ENCODE results near the gene PARD3B. TPM values are rescaled to one million over a fixed set of nuclear protein-coding genes. Genes with fewer than 3 reads are reported as not detected.

The PARD3B gene
- total and polyA plus RNA-seq, 2 of the 8 experiments (the other 6 are each of a cell fraction or from before 2014, with no cell fraction given): 1.2 to 5.7 TPM

- H2BK15ac ChIP-seq (ENCODE audit: low read length): no peak overlapping the region
- H3K9me3 ChIP-seq (ENCODE audit: insufficient read depth in 2 of 2, low read depth in 1 of 2, low read length in 1 of 2): no peaks in the 10 kb centered on the region
- no peak overlapping the region for H2BK12ac ChIP-seq (ENCODE audit: low read depth, low read length)
- H3K79me1 ChIP-seq (ENCODE audit: low read depth, low read length): no peaks in the 10 kb centered on the region
- H4K91ac ChIP-seq (replicated peaks; ENCODE audit: insufficient read length, low read length): no peak overlapping the region
- no peak overlapping the region for H2AFZ ChIP-seq (ENCODE audit: low read length)
- no peak overlapping the region for H3K4me3 ChIP-seq (ENCODE audit: extremely low read depth in 1 of 4, insufficient read depth in 2 of 4, low read depth in 3 of 4, low read length in 4 of 4)
- no peaks in the 10 kb centered on the region for H4K20me1 ChIP-seq (replicated peaks in 1 of 2; ENCODE audit: control insufficient read depth in 1 of 2, insufficient read depth in 2 of 2, low read length in 2 of 2)
- no peak overlapping the region for H2AK5ac ChIP-seq (ENCODE audit: low read depth, low read length)
- FAIRE-seq (no peak), DNase-seq (ENCODE audit: low read depth in 1 of 2, low spot score in 2 of 2) (no peak)
- no peaks in the 10 kb centered on the region; the same call in 1 of the 2 replicates for H3K23me2 ChIP-seq (ENCODE audit: low read depth, low read length)
- no peak overlapping the region for H2BK120ac ChIP-seq (replicated peaks; ENCODE audit: low read depth, low read length)
- no peak overlapping the region for H3K23ac ChIP-seq (ENCODE audit: insufficient read length)
- H3K14ac ChIP-seq (ENCODE audit: insufficient read length): no peak overlapping the region
- H3K36me3 ChIP-seq (ENCODE audit: control insufficient read depth in 2 of 4, insufficient read depth in 4 of 4, low read length in 3 of 4): no peaks in the 10 kb centered on the region
- H4K8ac ChIP-seq (ENCODE audit: extremely low read depth, insufficient read depth, low read length): no peak overlapping the region
- peaks cover 0 to 4% (median 3%) of the 10 kb centered on the region in 4 experiments; a peak in 3 of 7 replicates for H3K4me1 ChIP-seq (replicated peaks in 1 of 4; ENCODE audit: control insufficient read depth in 3 of 4, insufficient read depth in 4 of 4, low read length in 3 of 4)
- no peaks in the 10 kb centered on the region for H3K27me3 ChIP-seq (replicated peaks in 1 of 4; ENCODE audit: control insufficient read depth in 3 of 4, extremely low read depth in 1 of 4, insufficient read depth in 3 of 4, low read length in 3 of 4)
- H3K27ac ChIP-seq (ENCODE audit: low read depth, low read length): no peak overlapping the region
- no peak overlapping the region for H2BK5ac ChIP-seq (ENCODE audit: low read depth, low read length)
- no peak overlapping the region for H3K4ac ChIP-seq (replicated peaks; ENCODE audit: insufficient read length, low read depth, low read length)
- no peak overlapping the region for H4K5ac ChIP-seq (ENCODE audit: insufficient read length, low read depth, low read length)
- H3K79me2 ChIP-seq (ENCODE audit: control insufficient read depth in 1 of 2, insufficient read depth in 2 of 2, low read length in 2 of 2): no peaks in the 10 kb centered on the region
- no peak overlapping the region for H2BK20ac ChIP-seq (ENCODE audit: low read length)
- WGBS, 2 experiments (ENCODE audit: extremely low coverage in 1 of 2, insufficient coverage in 1 of 2, insufficient read length in 1 of 2, insufficient replicate concordance in 2 of 2, low coverage in 1 of 2, low lambda C conversion rate in 2 of 2, missing lambda C conversion rate in 1 of 2): 91% methylated on average over 3 of the region's 3 CpGs; no CpG with 5 or more reads in 1 of the 2 experiments
- no peak overlapping the region for H3K18ac ChIP-seq (ENCODE audit: extremely low read depth, low read length)
- H3K56ac ChIP-seq (replicated peaks; ENCODE audit: insufficient read length, low read depth, low read length): no peak overlapping the region
- ChIA-PET CTCF (ENCODE audit: partially characterized antibody) (interaction anchor here (0.7 to 1.4 kb wide), 3 partner anchors 9 to 582 kb away, joined by 3 to 4 read pairs (median 3); no protein-coding TSS in a partner anchor), POLR2A (ENCODE audit: partially characterized antibody) (no interaction called here)
- no peak overlapping the region for H3K9ac ChIP-seq (replicated peaks in 1 of 4; ENCODE audit: extremely low read depth in 1 of 4, low read depth in 3 of 4, low read length in 3 of 4)
- H3K4me2 ChIP-seq (ENCODE audit: insufficient read depth in 1 of 2, low read depth in 2 of 2, low read length in 2 of 2): no peak overlapping the region
- TF ChIP-seq POU5F1 (IDR thresholded peaks at IDR 0.05; ENCODE audit: low read depth, low read length): no peak
- TF ChIP-seq BCL11A (IDR thresholded peaks at IDR 0.05; ENCODE audit: low read depth in 2 of 2, low read length in 2 of 2): no peak
- no peak for TF ChIP-seq CTCF (IDR thresholded peaks at IDR 0.05; ENCODE audit: control extremely low read depth in 1 of 3, insufficient read depth in 1 of 3, low read depth in 1 of 3, low read length in 3 of 3)
- no peak for TF ChIP-seq TCF12 (IDR thresholded peaks at IDR 0.05; ENCODE audit: low read depth, low read length)
- TF ChIP-seq KDM4A (IDR thresholded peaks at IDR 0.05; ENCODE audit: low read depth, low read length, severe bottlenecking): no peak
- TF ChIP-seq YY1 (IDR thresholded peaks at IDR 0.05; ENCODE audit: low read depth, low read length): no peak
- TF ChIP-seq TEAD4 (IDR thresholded peaks at IDR 0.05; ENCODE audit: low read depth, low read length): no peak
- TF ChIP-seq MAFK (IDR thresholded peaks at IDR 0.05; ENCODE audit: low read depth, low read length): no peak
- no peak for TF ChIP-seq GABPA (IDR thresholded peaks at IDR 0.05; ENCODE audit: borderline replicate concordance, insufficient read depth, low read length)
- no peak for TF ChIP-seq SIX5 (IDR thresholded peaks at IDR 0.05; ENCODE audit: low read depth, low read length)
- TF ChIP-seq TBP (IDR thresholded peaks at IDR 0.05; ENCODE audit: low read depth, low read length): no peak
- no peak for TF ChIP-seq SIRT6 (IDR thresholded peaks at IDR 0.05; ENCODE audit: low read length)
- no peak for TF ChIP-seq HDAC2 (IDR thresholded peaks at IDR 0.05; ENCODE audit: borderline replicate concordance in 1 of 2, low read depth in 2 of 2, low read length in 2 of 2)
Measured at GRCh38 chr2:204726831-204727230, 181.6 kb downstream of the PARD3B start.

All from H1 (cell line).